Left lobe of liver (tissue), 2 donors: ENCODE data around the gene CLBA1. TPM values are rescaled to one million over a fixed set of nuclear protein-coding genes. Genes with fewer than 3 reads are reported as not detected.
A peak's percentile ranks its signal among the peaks of the same experiment; 100 is the strongest.

Source experiments
- ATAC-seq: fragments of 200-7000 bp; cut with Tn5 transposase; one replicate; pipeline ENCODE4 v1.9.1; 2020; ENCODE audit warnings: mild to moderate bottlenecking, moderate library complexity
- DNase-seq: peaks from one replicate; pipeline ENCODE4 v3.0.0-alpha.2; 2020; ENCODE audit warnings: low spot score
- total RNA-seq: library from RNA; stranded (reverse); gene quantifications from one replicate; pipeline ENCODE4 v1.2.1, GENCODE V29; 2021
- donor health status: DM: no; HTN: no; CAD: no; lungs with moderate emphysema.
- donor health status: DM: no; HTN: yes; CAD: no.

Gene CLBA1
- total RNA-seq, 1 donor from 2014 or later = 2.2 TPM

- DNase-seq = no peak
- peak; percentile 46 for ATAC-seq
Measured at GRCh38 chr14:104967386-104968152, 18.0 kb upstream of the CLBA1 start.

- DNase-seq (no peak), ATAC-seq (peak; percentile 60)
Measured at GRCh38 chr14:104968153-104968527, 17.4 kb upstream of the CLBA1 start.

- ATAC-seq (no peak), DNase-seq (no peak)
Measured at GRCh38 chr14:104968541-104969401, 16.8 kb upstream of the CLBA1 start.

- no peak for ATAC-seq
- no peak for DNase-seq
Measured at GRCh38 chr14:104969741-104970230, 15.8 kb upstream of the CLBA1 start.

GRCh38 chr14:104970231-104971068 is 15.1 kb upstream of the CLBA1 start:
- ATAC-seq (no peak), DNase-seq (no peak)

- DNase-seq (no peak), ATAC-seq (no peak)
Measured at GRCh38 chr14:104971447-104972240, 13.9 kb upstream of the CLBA1 start.

GRCh38 chr14:104972301-104973134 is 13.1 kb upstream of the CLBA1 start:
- ATAC-seq = no peak
- DNase-seq = no peak

GRCh38 chr14:104973135-104973384 is 12.5 kb upstream of the CLBA1 start:
- DNase-seq (no peak), ATAC-seq (no peak)

- no peak for DNase-seq
- no peak for ATAC-seq
Measured at GRCh38 chr14:104973385-104974145, 12.0 kb upstream of the CLBA1 start.

- no peak for DNase-seq
- no peak for ATAC-seq
Measured at GRCh38 chr14:104974146-104974541, 11.4 kb upstream of the CLBA1 start.

- DNase-seq = no peak
- no peak for ATAC-seq
Measured at GRCh38 chr14:104974665-104975390, 10.8 kb upstream of the CLBA1 start.

- ATAC-seq (no peak), DNase-seq (no peak)
Measured at GRCh38 chr14:104975481-104976197, 9.9 kb upstream of the CLBA1 start.

- DNase-seq (peak; percentile 90), ATAC-seq (peak; percentile 81)
Measured at GRCh38 chr14:104976198-104977007, 9.2 kb upstream of the CLBA1 start.

GRCh38 chr14:104977008-104977680 is 8.4 kb upstream of the CLBA1 start:
- ATAC-seq = no peak
- DNase-seq = no peak

- peak; percentile 76 for ATAC-seq
Measured at GRCh38 chr14:104977681-104978653, 7.6 kb upstream of the CLBA1 start, which contains the start of gene AHNAK2. Gene AHNAK2 (minus strand): TSS chr14:104978374. CDS start chr14:104978237, 137 bp downstream.

More at GRCh38 chr14:104977681-104978653, 7.6 kb upstream of the CLBA1 start, which contains the start of gene AHNAK2:
- DNase-seq = peak; percentile 83
